ENCODE data around the gene LGALS7. TPM values are rescaled to one million over a fixed set of nuclear protein-coding genes. Genes with fewer than 3 reads are reported as not detected.
"Not testable (repeated sequence)": the region's sequence is repeated elsewhere in the genome, so short reads cannot be mapped to it uniquely, and the experiment has no call there.

LGALS7 gene
- total RNA-seq, 2 donors from 2014 or later = not detected

GRCh38 chr19:38809592-38810252, 36.4 kb upstream of the LGALS7 start:
- Histone ChIP-seq H3K4me3 (peak overlapping the region; percentile 72), H3K4me1 (no peaks in the 10 kb centered on the region), H3K9me3 (no peaks in the 10 kb centered on the region), H3K27ac (peak overlapping the region; percentile 50), H3K9ac (ENCODE audit: low read depth in 2 of 2, low read length in 2 of 2) (peak overlapping the region in 1 of 2 donors; percentile 71), H3K36me3 (peaks cover 6% of the 10 kb centered on the region), H3K27me3 (no peaks in the 10 kb centered on the region)
- intact Hi-C loops (cut with DNase I) = loop anchor here (5.0 kb wide), 1 partner anchor 38 kb away; the partner anchor contains the start of gene HNRNPL
- no peak for TF ChIP-seq CTCF (IDR thresholded peaks at IDR 0.05)
- no peak for DNase-seq

GRCh38 chr19:38808741-38809140, 35.4 kb upstream of the LGALS7 start:
- Histone ChIP-seq H3K36me3 (peaks cover 15% of the 10 kb centered on the region), H3K9me3 (no peaks in the 10 kb centered on the region), H3K4me1 (no peaks in the 10 kb centered on the region), H3K27me3 (no peaks in the 10 kb centered on the region), H3K27ac (no peak overlapping the region), H3K9ac (ENCODE audit: low read depth in 2 of 2, low read length in 2 of 2) (peak overlapping the region in 1 of 2 donors; percentile 19), H3K4me3 (no peak overlapping the region)
- intact Hi-C loops (cut with DNase I) = no loop called here
- TF ChIP-seq CTCF (IDR thresholded peaks at IDR 0.05) = no peak
- no peak for DNase-seq

- H3K36me3 ChIP-seq = peaks cover 15% of the 10 kb centered on the region
- H3K27me3 ChIP-seq; H3K27ac ChIP-seq; H3K4me3 ChIP-seq; intact Hi-C loops (cut with DNase I); DNase-seq; H3K9ac ChIP-seq (ENCODE audit: low read depth in 2 of 2, low read length in 2 of 2); H3K9me3 ChIP-seq; H3K4me1 ChIP-seq: not testable (repeated sequence)
Observed at GRCh38 chr19:38807374-38808098, 34.2 kb upstream of the LGALS7 start.

GRCh38 chr19:38806371-38806770, 33.1 kb upstream of the LGALS7 start:
- H3K27ac ChIP-seq = no peak overlapping the region
- no peaks in the 10 kb centered on the region for H3K27me3 ChIP-seq
- peaks cover 18% of the 10 kb centered on the region for H3K36me3 ChIP-seq
- no peak for DNase-seq
- H3K9ac ChIP-seq (ENCODE audit: low read depth in 2 of 2, low read length in 2 of 2) = no peak overlapping the region
- no peaks in the 10 kb centered on the region for H3K9me3 ChIP-seq
- no peak overlapping the region for H3K4me3 ChIP-seq
- TF ChIP-seq CTCF (IDR thresholded peaks at IDR 0.05) = no peak
- intact Hi-C loops (cut with DNase I) = no loop called here
- no peaks in the 10 kb centered on the region for H3K4me1 ChIP-seq

- no peaks in the 10 kb centered on the region for H3K4me1 ChIP-seq
- TF ChIP-seq CTCF (IDR thresholded peaks at IDR 0.05) = no peak
- H3K9me3 ChIP-seq = no peaks in the 10 kb centered on the region
- peak overlapping the region in 1 of 2 donors; percentile 55 for H3K9ac ChIP-seq (ENCODE audit: low read depth in 2 of 2, low read length in 2 of 2)
- no peak for DNase-seq
- no peak overlapping the region for H3K4me3 ChIP-seq
- H3K27ac ChIP-seq = peak overlapping the region; percentile 21
- H3K36me3 ChIP-seq = peaks cover 18% of the 10 kb centered on the region
- intact Hi-C loops (cut with DNase I) = no loop called here
- no peaks in the 10 kb centered on the region for H3K27me3 ChIP-seq
Observed at GRCh38 chr19:38805180-38805579, 31.9 kb upstream of the LGALS7 start.

- no peak for DNase-seq
- H3K4me1 ChIP-seq = no peaks in the 10 kb centered on the region
- intact Hi-C loops (cut with DNase I) = no loop called here
- no peaks in the 10 kb centered on the region for H3K27me3 ChIP-seq
- H3K9me3 ChIP-seq = no peaks in the 10 kb centered on the region
- no peak overlapping the region for H3K27ac ChIP-seq
- H3K4me3 ChIP-seq = no peak overlapping the region
- TF ChIP-seq CTCF (IDR thresholded peaks at IDR 0.05) = no peak
- peaks cover 18% of the 10 kb centered on the region for H3K36me3 ChIP-seq
- no peak overlapping the region for H3K9ac ChIP-seq (ENCODE audit: low read depth in 2 of 2, low read length in 2 of 2)
Observed at GRCh38 chr19:38803543-38803942, 30.2 kb upstream of the LGALS7 start.

Measured in colonic mucosa (tissue), 4 donors.